C4-2B (cell line): Measurements from ENCODE around the gene SLC25A25.

Source experiments
- CTCF ChIP-seq: fragments of 450-650 bp; conservative IDR thresholded peaks from 2 replicates; pipeline ENCODE4 v1.5.1; 2017; ENCODE audit warnings: mild to moderate bottlenecking
- ZFX ChIP-seq: fragments of 450-650 bp; IDR thresholded peaks from 2 replicates; pipeline ENCODE4 v1.6.1; 2017

- TF ChIP-seq CTCF, result no peak
- TF ChIP-seq ZFX, result no peak
Observed at GRCh38 chr9:128149951-128150593, 82.0 kb downstream of the SLC25A25 start.
